ENCODE measurements around the gene MX2.

Gene MX2

GRCh38 chr21:41366522-41367151 is 4.8 kb downstream of the MX2 start:
- no peak for DNase-seq

- no peak for DNase-seq
These were observed 5.6 kb downstream of the MX2 start for GRCh38 chr21:41367301-41367944.

- no peak for DNase-seq
These were observed 6.3 kb downstream of the MX2 start for GRCh38 chr21:41367945-41368734.

GRCh38 chr21:41368735-41369104 is 6.9 kb downstream of the MX2 start:
- no peak for DNase-seq

- DNase-seq, result peak; percentile 60
These were observed 7.5 kb downstream of the MX2 start for GRCh38 chr21:41369105-41369919.

- no peak for DNase-seq
These were observed 8.4 kb downstream of the MX2 start for GRCh38 chr21:41369920-41370839.

- DNase-seq, result no peak
These were observed 9.2 kb downstream of the MX2 start for GRCh38 chr21:41370840-41371684.

- DNase-seq, result no peak
These were observed 9.8 kb downstream of the MX2 start for GRCh38 chr21:41371685-41372030.

GRCh38 chr21:41373253-41373652 is 11.4 kb downstream of the MX2 start:
- DNase-seq, result no peak

- no peak for DNase-seq
These were observed 11.9 kb downstream of the MX2 start for GRCh38 chr21:41373763-41374162.

GRCh38 chr21:41374177-41374712 is 12.4 kb downstream of the MX2 start:
- no peak for DNase-seq

GRCh38 chr21:41374867-41375533 is 13.2 kb downstream of the MX2 start:
- no peak for DNase-seq

- no peak for DNase-seq
These were observed 14.0 kb downstream of the MX2 start for GRCh38 chr21:41375875-41376274.

- no peak for DNase-seq
These were observed 15.9 kb downstream of the MX2 start for GRCh38 chr21:41377715-41378114.

- no peak for DNase-seq
These were observed 17.0 kb downstream of the MX2 start for GRCh38 chr21:41378849-41379248.

GRCh38 chr21:41379901-41380300 is 18.1 kb downstream of the MX2 start:
- DNase-seq, result no peak

- DNase-seq, result no peak
These were observed 19.9 kb downstream of the MX2 start for GRCh38 chr21:41381731-41382130.

- DNase-seq, result no peak
These were observed 25.4 kb downstream of the MX2 start for GRCh38 chr21:41387042-41387819.

GRCh38 chr21:41387824-41388223 is 26.0 kb downstream of the MX2 start:
- no peak for DNase-seq

GRCh38 chr21:41388259-41388658 is 26.4 kb downstream of the MX2 start:
- DNase-seq, result no peak
